K562 (cell line): Measurements from ENCODE around the gene GUCA1A. TPM values are rescaled to one million over a fixed set of nuclear protein-coding genes. Genes with fewer than 3 reads are reported as not detected.

ENCODE experiments used
- ATAC-seq: fragments of 200-7000 bp; cut with Tn5 transposase; 3 replicates; pipeline ENCODE4 v1.9.1; 2020; ENCODE audit warnings: moderate library complexity
- BruUV-seq: library from RNA; stranded (reverse); fragments of 400-500 nt; replicated peaks from 2 replicates; lab custom pipeline; 2021; lab: Mats Ljungman, UMichigan
- CTCF ChIA-PET: fragments of 300-600 bp; formaldehyde crosslinking; extraction: SDS; loops from one replicate; lab custom pipeline; 2021; ENCODE audit warnings: low intra/inter-chr PET ratio; lab: Yijun Ruan, JAX
- POLR2A ChIA-PET: fragments of 300-600, 350-650 bp; sonication (Branson Sonifier 250); formaldehyde crosslinking; extraction: SDS; loops from one replicate; lab custom pipeline; 2021; ENCODE audit warnings: antibody characterized with exemption, inconsistent platforms; lab: Yijun Ruan, JAX
- DNase-seq, 4 experiments: peaks; one replicate each; pipeline versions ENCODE4 v3.0.0 to v3.0.0-alpha.2; 2011 to 2018; ENCODE audit warnings: low spot score in 3 of 4, mixed read lengths in 3 of 4; ENCODE audit errors: extremely low read depth in 1 of 4
- FAIRE-seq: peaks from 2 replicates; lab custom pipeline; 2011; peaks lifted over from hg19 to GRCh38; lab: Jason Lieb, UNC
- H2AFZ ChIP-seq: 2 replicates; pipeline ENCODE4 v1.6.0; 2011; ENCODE audit warnings: low read depth, low read length, control low read depth, inconsistent platforms
- H3K27ac ChIP-seq: fragments of 200-600 bp; 3 replicates; pipeline ENCODE4 v1.8.0; 2011; ENCODE audit warnings: low read depth, mild to moderate bottlenecking, control low read depth, inconsistent platforms, low read length, moderate library complexity, mixed read lengths; ENCODE audit errors: extremely low read depth
- H3K27me3 ChIP-seq, 2 experiments: fragments of 300-600 bp in 1 of 2; 2 replicates in 1 of 2; 3 replicates in 1 of 2; pipeline versions ENCODE4 v1.6.0 to v1.8.0; 2011; ENCODE audit warnings: inconsistent platforms in 2 of 2, low read length in 2 of 2, mild to moderate bottlenecking in 1 of 2, mixed read lengths in 1 of 2, moderate library complexity in 1 of 2; ENCODE audit not compliant: control insufficient read depth in 2 of 2, insufficient read depth in 2 of 2
- H3K36me3 ChIP-seq: fragments of 300-600 bp; 3 replicates; pipeline ENCODE4 v1.8.0; 2011; ENCODE audit warnings: mild to moderate bottlenecking, low read length, inconsistent platforms; ENCODE audit not compliant: control insufficient read depth, insufficient read depth
- H3K4me1 ChIP-seq, 2 experiments: fragments of 200-600 bp in 1 of 2; replicated peaks in 1 of 2; 2 replicates in 1 of 2; 3 replicates in 1 of 2; pipeline versions ENCODE4 v1.5.1 to v1.8.0; 2011; ENCODE audit warnings: inconsistent platforms in 2 of 2, low read length in 2 of 2, mild to moderate bottlenecking in 1 of 2, mixed read lengths in 1 of 2, moderate library complexity in 1 of 2; ENCODE audit not compliant: control insufficient read depth in 2 of 2, insufficient read depth in 2 of 2
- H3K4me2 ChIP-seq: 2 replicates; pipeline ENCODE4 v1.6.1; 2011; ENCODE audit warnings: low read length, control low read depth, inconsistent platforms, mixed read lengths; ENCODE audit not compliant: insufficient read depth
- H3K4me3 ChIP-seq: fragments of 200-600 bp; sonication (generic), shearing (Covaris generic); 2 replicates; pipeline ENCODE4 v1.5.1; 2016; ENCODE audit warnings: control low read depth, inconsistent platforms
- H3K79me2 ChIP-seq: fragments of 200-600 bp; 3 replicates; pipeline ENCODE4 v1.8.0; 2011; ENCODE audit warnings: low read length, inconsistent platforms; ENCODE audit not compliant: control insufficient read depth, insufficient read depth
- H3K9ac ChIP-seq, 2 experiments: 2 replicates each; pipeline versions ENCODE4 v1.6.0 to v1.6.1; 2011; ENCODE audit warnings: low read depth in 2 of 2, low read length in 2 of 2, control low read depth in 1 of 2, inconsistent platforms in 1 of 2, mild to moderate bottlenecking in 1 of 2, mixed read lengths in 1 of 2; ENCODE audit not compliant: insufficient read depth in 1 of 2
- H3K9me1 ChIP-seq: one replicate; pipeline ENCODE4 v1.6.0; 2011; ENCODE audit warnings: inconsistent platforms, mild to moderate bottlenecking, low read length, moderate library complexity; ENCODE audit not compliant: control insufficient read depth, insufficient read depth
- H3K9me3 ChIP-seq: replicated peaks from 2 replicates; pipeline ENCODE4 v1.5.1; 2011; ENCODE audit warnings: low read depth, low read length, inconsistent platforms; ENCODE audit not compliant: control insufficient read depth, insufficient read depth
- H4K20me1 ChIP-seq: replicated peaks from 2 replicates; pipeline ENCODE4 v1.6.1; 2011; ENCODE audit warnings: low read length, inconsistent platforms, mixed read lengths; ENCODE audit not compliant: control insufficient read depth, insufficient read depth
- MCM7 ChIP-seq, 2 experiments: fragments of 450-650 bp; IDR thresholded peaks; 2 replicates each; pipeline ENCODE4 v1.6.1; 2016 to 2018
- ZNF512 ChIP-seq: IDR thresholded peaks from 2 replicates; pipeline ENCODE4 v1.6.1; 2016; ENCODE audit warnings: missing genetic modification characterization, missing compliant biosample characterization
- WGBS: fragments of 100-300 bp; shearing (Covaris generic); methylation state at CpG from one replicate; pipeline ENCODE4 v1.1.6; 2016; ENCODE audit warnings: low coverage, mixed read lengths; ENCODE audit not compliant: insufficient coverage; ENCODE audit errors: missing lambda C conversion rate; 5-methylcytosine and 5-hydroxymethylcytosine counted together
- in situ Hi-C: fragments of 300-500 bp; cut with MboI; formaldehyde crosslinking; loops from 4 replicates; pipeline ENCODE4 v1.15.0; 2018; ENCODE audit warnings: inconsistent platforms, mixed read lengths
- intact Hi-C: fragments of 100-400 bp; cut with micrococcal nuclease; formaldehyde crosslinking; loops from 2 replicates; pipeline ENCODE4 v1.14.2; 2022
- polyA plus RNA-seq, 8 experiments: library from polyadenylated mRNA; depleted of rRNA in 4 of 8; stranded (reverse) in 5 of 8; unstranded in 3 of 8; fragments of >200 nt; fragmentation: Nextera tagmentation in 2 of 8; fragmentation: Illumina TruSeq in 1 of 8; extraction: Ambion mirVana in 2 of 8; extraction: Trizol in 1 of 8; gene quantifications; 2 replicates each; pipeline versions ENCODE4 v1.2.1 to v1.2.3, GENCODE V29; 2011 to 2014; ENCODE audit warnings: inconsistent platforms in 1 of 8, missing spikeins in 1 of 8
- total RNA-seq, 7 experiments: library from RNA; depleted of rRNA in 6 of 7; stranded (reverse); fragments of >200 nt in 6 of 7; fragmentation: Illumina TruSeq in 2 of 7; extraction: Trizol in 2 of 7; gene quantifications; 2 replicates each; pipeline versions ENCODE4 v1.2.1 to v1.2.3, GENCODE V29; 2011 to 2021; ENCODE audit warnings: low replicate concordance in 1 of 7
- TF ChIP-seq, protein P1 (sequence below), 2 experiments: fragments of 450-650 bp; conservative IDR thresholded peaks; 2 replicates each; pipeline ENCODE4 v1.6.1; 2017; ENCODE audit warnings: mild to moderate bottlenecking in 2 of 2, moderate library complexity in 2 of 2

Gene GUCA1A
- total and polyA plus RNA-seq, 9 of the 15 experiments (the other 6 are each of a cell fraction or from before 2014, with no cell fraction given) = not detected

DNA sequence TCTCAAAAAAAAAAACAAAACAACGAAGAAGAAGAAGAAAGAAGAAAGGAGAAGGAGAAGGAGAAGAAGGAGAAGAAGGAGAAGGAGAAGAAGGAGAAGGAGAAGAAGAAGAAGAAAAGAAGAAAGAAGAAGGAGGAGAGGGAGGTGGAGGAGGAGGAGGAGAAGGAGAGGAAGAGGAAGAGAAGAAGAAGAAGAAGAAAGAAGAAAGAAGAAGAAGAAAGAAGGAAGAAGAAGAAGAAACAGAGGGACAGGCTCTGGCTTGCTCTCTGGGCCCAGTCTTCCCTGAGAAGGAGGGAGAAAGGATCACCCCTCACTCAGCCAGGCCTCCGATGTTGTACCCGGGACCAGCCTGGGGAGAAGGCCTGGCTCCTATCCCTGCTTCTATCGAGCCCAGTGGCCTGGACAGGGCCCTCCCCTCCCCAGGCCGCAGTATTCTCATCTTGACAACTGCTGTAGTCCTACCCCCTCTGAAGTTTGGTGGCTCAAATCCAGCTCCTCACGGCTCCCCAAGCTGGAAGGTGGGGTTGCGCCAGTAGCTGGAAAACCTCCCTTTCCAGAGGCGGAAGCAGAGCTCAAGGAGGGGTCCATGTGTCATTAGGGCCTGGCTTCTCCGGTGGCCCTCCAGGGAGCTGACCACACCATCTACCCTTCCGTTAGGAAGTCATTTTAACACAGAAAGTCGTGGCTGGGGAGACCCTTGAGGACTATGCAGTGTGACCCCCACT is 49.6 kb upstream of the GUCA1A start:
- intact Hi-C loops (no loop called here), in situ Hi-C loops (no loop called here)
- DNase-seq (no peak), FAIRE-seq (no peak), ATAC-seq (peak; percentile 30)
- H3K4me3 ChIP-seq = no peak overlapping the region
- no peak overlapping the region for H3K4me2 ChIP-seq
- peak overlapping the region; percentile 52 for H2AFZ ChIP-seq
- peaks cover 3 to 16% of the 10 kb centered on the region in 2 experiments; a peak in 4 of 5 replicates for H3K4me1 ChIP-seq
- no peaks in the 10 kb centered on the region for H3K36me3 ChIP-seq
- TF ChIP-seq MCM7 (IDR thresholded peaks at IDR 0.05) = 0 out of 4 replicates have a peak, but pooled peaks of 1 of the 2 experiments have one; percentile 29
- TF ChIP-seq, protein P1, sequence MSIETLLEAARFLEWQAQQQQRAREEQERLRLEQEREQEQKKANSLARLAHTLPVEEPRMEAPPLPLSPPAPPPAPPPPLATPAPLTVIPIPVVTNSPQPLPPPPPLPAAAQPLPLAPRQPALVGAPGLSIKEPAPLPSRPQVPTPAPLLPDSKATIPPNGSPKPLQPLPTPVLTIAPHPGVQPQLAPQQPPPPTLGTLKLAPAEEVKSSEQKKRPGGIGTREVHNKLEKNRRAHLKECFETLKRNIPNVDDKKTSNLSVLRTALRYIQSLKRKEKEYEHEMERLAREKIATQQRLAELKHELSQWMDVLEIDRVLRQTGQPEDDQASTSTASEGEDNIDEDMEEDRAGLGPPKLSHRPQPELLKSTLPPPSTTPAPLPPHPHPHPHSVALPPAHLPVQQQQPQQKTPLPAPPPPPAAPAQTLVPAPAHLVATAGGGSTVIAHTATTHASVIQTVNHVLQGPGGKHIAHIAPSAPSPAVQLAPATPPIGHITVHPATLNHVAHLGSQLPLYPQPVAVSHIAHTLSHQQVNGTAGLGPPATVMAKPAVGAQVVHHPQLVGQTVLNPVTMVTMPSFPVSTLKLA (conservative IDR thresholded peaks at IDR 0.05) = no peak
- TF ChIP-seq ZNF512 (tag) = peak; percentile 92
- ChIA-PET POLR2A (interaction anchor here (0.6 to 4.2 kb wide), 7 partner anchors 10 to 114 kb away, joined by 3 to 21 read pairs (median 4); no protein-coding TSS in a partner anchor), CTCF (no interaction called here)
- H3K27me3 ChIP-seq = no peaks in the 10 kb centered on the region
- H3K9me3 ChIP-seq = no peaks in the 10 kb centered on the region
- 41% methylated on average over 9 of the region's 11 CpGs for WGBS
- no peaks in the 10 kb centered on the region for H3K9me1 ChIP-seq
- no peak overlapping the region for H3K9ac ChIP-seq
- H3K79me2 ChIP-seq = no peaks in the 10 kb centered on the region
- no TSS peak for BruUV-seq
- no peak overlapping the region for H3K27ac ChIP-seq
- no peaks in the 10 kb centered on the region; the same call in 1 of the 2 replicates for H4K20me1 ChIP-seq
